HEK293 (cell line): Measurements from ENCODE around the gene ISY1.
"Not testable (repeated sequence)": the region's sequence is repeated elsewhere in the genome, so short reads cannot be mapped to it uniquely, and the experiment has no call there.

Experiments
- CTCF ChIA-PET: fragments of 350-600 bp; formaldehyde crosslinking; extraction: SDS; loops from one replicate; lab custom pipeline; 2021; ENCODE audit warnings: antibody characterized with exemption; lab: Yijun Ruan, JAX
- POLR2A ChIA-PET: fragments of 300-600 bp; formaldehyde crosslinking; extraction: SDS; loops from one replicate; lab custom pipeline; 2020; ENCODE audit warnings: antibody characterized with exemption, inconsistent platforms; lab: Yijun Ruan, JAX
- H3K27ac ChIP-seq: fragments of 200-500 bp; sonication (Bioruptor generic); 2 replicates; pipeline ENCODE4 v1.5.1; 2014; ENCODE audit warnings: low read depth, low read length, control low read depth, inconsistent platforms; ENCODE audit errors: extremely low read depth
- H3K36me3 ChIP-seq, 2 experiments: fragments of 200-500 bp in 1 of 2; sonication (Bioruptor generic) in 1 of 2; 1 replicate in 1 of 2; 2 replicates in 1 of 2; pipeline ENCODE4 v1.5.1; 2014 to 2017; ENCODE audit warnings: inconsistent platforms in 2 of 2, low read length in 2 of 2; ENCODE audit not compliant: control insufficient read depth in 2 of 2, insufficient read depth in 1 of 2
- H3K4me1 ChIP-seq: fragments of 200-500 bp; sonication (Bioruptor generic); 2 replicates; pipeline ENCODE4 v1.5.1; 2014; ENCODE audit warnings: mild to moderate bottlenecking, low read length, inconsistent platforms; ENCODE audit not compliant: control insufficient read depth, insufficient read depth
- H3K4me3 ChIP-seq: 2 replicates; pipeline ENCODE4 v1.5.1; 2011; ENCODE audit warnings: low read depth, mild to moderate bottlenecking, control low read depth, low read length, moderate library complexity
- H3K9me3 ChIP-seq: fragments of 200-500 bp; sonication (Bioruptor generic); 2 replicates; pipeline ENCODE4 v1.5.1; 2014; ENCODE audit warnings: low read depth, low read length, inconsistent platforms; ENCODE audit not compliant: control insufficient read depth, insufficient read depth
- FEZF1 ChIP-seq: fragments of 450-650 bp; formaldehyde crosslinking; IDR thresholded peaks from 2 replicates; pipeline ENCODE4 v1.5.1; 2016; ENCODE audit warnings: missing biosample characterization, missing genetic modification characterization
- GLIS1 ChIP-seq: fragments of 450-650 bp; formaldehyde crosslinking; IDR thresholded peaks from 2 replicates; pipeline ENCODE4 v1.5.1; 2016; ENCODE audit warnings: missing biosample characterization, missing genetic modification characterization
- KLF16 ChIP-seq: fragments of 450-650 bp; formaldehyde crosslinking; IDR thresholded peaks from 2 replicates; pipeline ENCODE4 v1.5.1; 2017; ENCODE audit warnings: missing biosample characterization, missing genetic modification characterization
- SALL2 ChIP-seq: fragments of 450-650 bp; formaldehyde crosslinking; IDR thresholded peaks from 2 replicates; pipeline ENCODE4 v1.5.0; 2017; ENCODE audit warnings: missing biosample characterization, mild to moderate bottlenecking, missing genetic modification characterization, borderline replicate concordance
- ZBTB21 ChIP-seq: fragments of 450-650 bp; formaldehyde crosslinking; IDR thresholded peaks from 2 replicates; pipeline ENCODE4 v1.5.1; 2017; ENCODE audit warnings: missing biosample characterization, missing genetic modification characterization
- ZBTB49 ChIP-seq: fragments of 450-650 bp; formaldehyde crosslinking; IDR thresholded peaks from 2 replicates; pipeline ENCODE4 v1.5.1; 2016; ENCODE audit warnings: missing biosample characterization, missing genetic modification characterization, low read depth
- ZFP69B ChIP-seq: fragments of 450-650 bp; formaldehyde crosslinking; IDR thresholded peaks from 2 replicates; pipeline ENCODE4 v1.5.1; 2016; ENCODE audit warnings: missing biosample characterization, missing genetic modification characterization
- ZNF146 ChIP-seq: fragments of 450-650 bp; formaldehyde crosslinking; IDR thresholded peaks from 2 replicates; pipeline ENCODE4 v1.5.1; 2016; ENCODE audit warnings: missing biosample characterization, missing genetic modification characterization
- ZNF23 ChIP-seq: fragments of 450-650 bp; formaldehyde crosslinking; IDR thresholded peaks from 2 replicates; pipeline ENCODE4 v1.5.1; 2016; ENCODE audit warnings: missing biosample characterization, missing genetic modification characterization, borderline replicate concordance
- ZNF24 ChIP-seq: fragments of 450-650 bp; formaldehyde crosslinking; IDR thresholded peaks from 2 replicates; pipeline ENCODE4 v1.5.1; 2016; ENCODE audit warnings: missing biosample characterization, missing genetic modification characterization
- ZNF426 ChIP-seq: fragments of 450-650 bp; formaldehyde crosslinking; IDR thresholded peaks from 2 replicates; pipeline ENCODE4 v1.5.1; 2017; ENCODE audit warnings: missing biosample characterization, missing genetic modification characterization, mild to moderate bottlenecking, inconsistent platforms, moderate library complexity
- ZNF510 ChIP-seq: fragments of 450-650 bp; formaldehyde crosslinking; IDR thresholded peaks from 2 replicates; pipeline ENCODE4 v1.5.1; 2018; ENCODE audit warnings: mild to moderate bottlenecking, missing genetic modification characterization, missing biosample characterization; ENCODE audit not compliant: insufficient replicate concordance
- ZNF677 ChIP-seq: fragments of 450-650 bp; IDR thresholded peaks from 2 replicates; pipeline ENCODE4 v1.5.0; 2018; ENCODE audit warnings: missing biosample characterization, mild to moderate bottlenecking, missing genetic modification characterization, moderate library complexity
- ZNF692 ChIP-seq: fragments of 450-650 bp; formaldehyde crosslinking; IDR thresholded peaks from 2 replicates; pipeline ENCODE4 v1.5.1; 2016; ENCODE audit warnings: missing biosample characterization, missing genetic modification characterization
- ZNF777 ChIP-seq: fragments of 450-650 bp; formaldehyde crosslinking; IDR thresholded peaks from 2 replicates; pipeline ENCODE4 v1.5.1; 2017; ENCODE audit warnings: missing biosample characterization, missing genetic modification characterization, borderline replicate concordance
- ZNF837 ChIP-seq: fragments of 450-650 bp; formaldehyde crosslinking; IDR thresholded peaks from 2 replicates; pipeline ENCODE4 v1.5.1; 2016; ENCODE audit warnings: missing biosample characterization, missing genetic modification characterization
- ZSCAN18 ChIP-seq: fragments of 450-650 bp; formaldehyde crosslinking; IDR thresholded peaks from 2 replicates; pipeline ENCODE4 v1.5.1; 2016; ENCODE audit warnings: missing biosample characterization, missing genetic modification characterization

ISY1 gene

GRCh38 chr3:129112308-129113052 lies 48.4 kb downstream of the ISY1 start:
- CTCF ChIA-PET = no interaction called here
- POLR2A ChIA-PET = no interaction called here
- TF ChIP-seq ZFP69B (tag by site-specific recombination) = peak; percentile 57; the same call in 1 of the 2 replicates
- TF ChIP-seq ZBTB49 (tag by site-specific recombination) = no peak
- peak; percentile 83 for TF ChIP-seq ZNF692
- 0 out of 2 replicates have a peak, but pooled peaks have one; percentile 33 for TF ChIP-seq FEZF1 (tag by site-specific recombination)

GRCh38 chr3:129111076-129111780 lies 49.6 kb downstream of the ISY1 start:
- H3K4me3 ChIP-seq, H3K9me3 ChIP-seq, H3K4me1 ChIP-seq, H3K27ac ChIP-seq, CTCF ChIA-PET: not testable (repeated sequence)
- H3K36me3 ChIP-seq = peaks cover 0 to 15% of the 10 kb centered on the region in 2 experiments; a peak in 2 of 3 replicates
- POLR2A ChIA-PET = interaction anchor here (0.7 kb wide), 1 partner anchor 143 kb away, joined by 4 read pairs; no protein-coding TSS in a partner anchor

More at GRCh38 chr3:129112308-129113052, 48.4 kb downstream of the ISY1 start:
- Histone ChIP-seq H3K4me3 (no peak overlapping the region), H3K9me3 (no peaks in the 10 kb centered on the region), H3K27ac (no peak overlapping the region), H3K4me1 (peaks cover 6% of the 10 kb centered on the region), H3K36me3 (peaks cover 0 to 7% of the 10 kb centered on the region in 2 experiments; a peak in 2 of 3 replicates)

- ChIA-PET CTCF (no interaction called here), POLR2A (no interaction called here)
- H3K9me3 ChIP-seq = no peaks in the 10 kb centered on the region
These were observed 53.1 kb downstream of the ISY1 start for GRCh38 chr3:129107793-129108192.

More at GRCh38 chr3:129107793-129108192, 53.1 kb downstream of the ISY1 start:
- Histone ChIP-seq H3K4me1 (no peaks in the 10 kb centered on the region), H3K4me3 (no peak overlapping the region), H3K36me3 (peaks cover 0 to 15% of the 10 kb centered on the region in 2 experiments; a peak in 1 of 3 replicates), H3K27ac (no peak overlapping the region)
- TF ChIP-seq ZNF24 = no peak
- TF ChIP-seq KLF16 (tag by site-specific recombination) = no peak
- TF ChIP-seq SALL2 = no peak
- no peak for TF ChIP-seq ZNF510 (tag by site-specific recombination)
- no peak for TF ChIP-seq ZBTB21 (tag by site-specific recombination)
- TF ChIP-seq ZNF23 = no peak
- no peak for TF ChIP-seq ZNF837 (tag by site-specific recombination)
- TF ChIP-seq ZNF146 = no peak
- TF ChIP-seq ZNF777 (tag by site-specific recombination) = no peak
- no peak for TF ChIP-seq FEZF1 (tag by site-specific recombination)
- TF ChIP-seq ZNF426 (tag by site-specific recombination) = no peak
- no peak for TF ChIP-seq ZSCAN18 (tag by site-specific recombination)
- TF ChIP-seq ZNF677 (tag by site-specific recombination) = no peak
- TF ChIP-seq GLIS1 (tag by site-specific recombination) = no peak
